ENCODE data around the gene MTUS2.

GRCh38 chr13:29115842-29116241 lies 295.7 kb downstream of the MTUS2 start:
- TF ChIP-seq CTCF (IDR thresholded peaks at IDR 0.05; ENCODE audit: low read depth, low read length) (no peak), POLR2A (IDR thresholded peaks at IDR 0.05; ENCODE audit: extremely low read depth, insufficient read length) (no peak)
